Lung (tissue), 12 donors: ENCODE data around the gene AKAIN1. TPM values are rescaled to one million over a fixed set of nuclear protein-coding genes. Genes with fewer than 3 reads are reported as not detected.

Experiments used
- ATAC-seq: fragments of 200-7000 bp; cut with Tn5 transposase; one replicate; pipeline ENCODE4 v1.9.1; 2020; ENCODE audit warnings: moderate number of reproducible peaks; ENCODE audit not compliant: insufficient read depth, low FRiP score
- DNase-seq, 3 donors: peaks; one replicate each; pipeline ENCODE4 v3.0.0-alpha.2; 2013 to 2017
- H3K27ac ChIP-seq, 2 donors: one replicate each; pipeline ENCODE4 v1.5.1; 2013; ENCODE audit warnings: mild to moderate bottlenecking in 2 of 2, moderate library complexity in 2 of 2, control low read depth in 1 of 2, inconsistent platforms in 1 of 2, low read depth in 1 of 2, low read length in 1 of 2
- H3K27me3 ChIP-seq, 3 donors: one replicate each; pipeline ENCODE4 v1.5.1; 2013; ENCODE audit warnings: low read length in 2 of 3; ENCODE audit not compliant: control insufficient read depth in 3 of 3, insufficient read depth in 3 of 3
- H3K36me3 ChIP-seq, 4 donors: one replicate each; pipeline ENCODE4 v1.5.1; 2013; ENCODE audit warnings: low read length in 4 of 4, mild to moderate bottlenecking in 1 of 4, moderate library complexity in 1 of 4; ENCODE audit not compliant: control insufficient read depth in 4 of 4, insufficient read depth in 4 of 4
- H3K4me1 ChIP-seq, 5 donors: one replicate each; pipeline ENCODE4 v1.5.1; 2013; ENCODE audit warnings: low read length in 5 of 5, mild to moderate bottlenecking in 2 of 5, moderate library complexity in 1 of 5; ENCODE audit not compliant: control insufficient read depth in 5 of 5, insufficient read depth in 5 of 5
- H3K4me3 ChIP-seq: one replicate; pipeline ENCODE4 v1.5.1; 2013; ENCODE audit warnings: mild to moderate bottlenecking, control low read depth, moderate library complexity
- H3K9ac ChIP-seq, 2 donors: one replicate each; pipeline ENCODE4 v1.5.1; 2013; ENCODE audit warnings: low read length in 2 of 2, control low read depth in 1 of 2; ENCODE audit not compliant: insufficient read depth in 1 of 2
- H3K9me3 ChIP-seq, 4 donors: one replicate each; pipeline ENCODE4 v1.5.1; 2013; ENCODE audit warnings: low read length in 3 of 4, mild to moderate bottlenecking in 1 of 4, moderate library complexity in 1 of 4; ENCODE audit not compliant: control insufficient read depth in 4 of 4, insufficient read depth in 3 of 4
- WGBS, 2 donors: extraction: QIAGEN DNeasy Blood & Tissue Kit; methylation state at CpG; one replicate each; pipeline ENCODE4 v1.1.7; 2013; 5-methylcytosine and 5-hydroxymethylcytosine counted together
- polyA plus RNA-seq, 2 donors: library from polyadenylated mRNA; stranded (reverse); fragments of 200-250 nt; gene quantifications; one replicate each; pipeline ENCODE4 v1.2.1, GENCODE V29; 2013
- total RNA-seq, 2 donors: library from RNA; depleted of rRNA in 1 of 2; stranded (reverse); fragments of >200 nt in 1 of 2; gene quantifications; one replicate each; pipeline ENCODE4 v1.2.1, GENCODE V29; 2014 to 2021
- TF ChIP-seq, protein P1 (sequence below): IDR thresholded peaks from 2 replicates; pipeline ENCODE4 v1.5.1; 2012; ENCODE audit warnings: mild to moderate bottlenecking; ENCODE audit errors: control extremely low read depth, extremely low read depth
- donor health status: control.
- donor health status: control.
- donor health status: Bipolar disorder and iron deficiency.
- donor health status: healthy.
- donor health status: DM: yes; HTN: yes; CAD: no.

AKAIN1 gene
- total and polyA plus RNA-seq, 4 donors, result not detected

DNA sequence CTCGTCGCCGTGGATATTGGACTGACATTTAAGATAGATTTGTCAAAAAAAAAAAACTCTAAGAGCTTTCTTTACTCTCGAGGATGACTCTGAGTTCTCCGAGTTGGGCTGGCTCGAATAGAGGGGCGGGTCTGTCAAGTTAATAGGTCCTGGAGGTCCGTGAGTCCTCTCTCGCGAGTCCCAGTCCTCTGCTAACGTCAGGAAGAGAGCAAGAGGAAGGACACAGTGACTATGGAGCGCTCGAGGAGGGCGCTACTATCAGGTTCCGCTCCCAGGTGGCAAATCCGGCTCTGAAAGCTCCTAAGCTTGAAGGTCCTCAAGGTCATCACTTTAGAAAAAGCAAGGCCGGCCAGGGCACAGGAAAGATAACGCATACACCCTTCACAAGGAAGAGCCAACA, 404 bp upstream of the AKAIN1 start:
- H3K27me3 ChIP-seq, result peaks cover 6 to 32% (median 22%) of the 10 kb centered on the region in 3 donors
- TF ChIP-seq, protein P1, sequence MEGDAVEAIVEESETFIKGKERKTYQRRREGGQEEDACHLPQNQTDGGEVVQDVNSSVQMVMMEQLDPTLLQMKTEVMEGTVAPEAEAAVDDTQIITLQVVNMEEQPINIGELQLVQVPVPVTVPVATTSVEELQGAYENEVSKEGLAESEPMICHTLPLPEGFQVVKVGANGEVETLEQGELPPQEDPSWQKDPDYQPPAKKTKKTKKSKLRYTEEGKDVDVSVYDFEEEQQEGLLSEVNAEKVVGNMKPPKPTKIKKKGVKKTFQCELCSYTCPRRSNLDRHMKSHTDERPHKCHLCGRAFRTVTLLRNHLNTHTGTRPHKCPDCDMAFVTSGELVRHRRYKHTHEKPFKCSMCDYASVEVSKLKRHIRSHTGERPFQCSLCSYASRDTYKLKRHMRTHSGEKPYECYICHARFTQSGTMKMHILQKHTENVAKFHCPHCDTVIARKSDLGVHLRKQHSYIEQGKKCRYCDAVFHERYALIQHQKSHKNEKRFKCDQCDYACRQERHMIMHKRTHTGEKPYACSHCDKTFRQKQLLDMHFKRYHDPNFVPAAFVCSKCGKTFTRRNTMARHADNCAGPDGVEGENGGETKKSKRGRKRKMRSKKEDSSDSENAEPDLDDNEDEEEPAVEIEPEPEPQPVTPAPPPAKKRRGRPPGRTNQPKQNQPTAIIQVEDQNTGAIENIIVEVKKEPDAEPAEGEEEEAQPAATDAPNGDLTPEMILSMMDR, result no peak
- no peaks in the 10 kb centered on the region for H3K36me3 ChIP-seq
- 9% methylated on average over 18 of the region's 18 CpGs for WGBS, 2 donors
- no peak overlapping the region for H3K9ac ChIP-seq
- no peak for DNase-seq
- H3K4me1 ChIP-seq, result peaks cover 0 to 4% (median 0%) of the 10 kb centered on the region in 5 donors
- ATAC-seq, result no peak
- no peak overlapping the region for H3K27ac ChIP-seq
- H3K4me3 ChIP-seq, result no peak overlapping the region
- peaks cover 0 to 11% (median 0%) of the 10 kb centered on the region in 4 donors for H3K9me3 ChIP-seq

DNA sequence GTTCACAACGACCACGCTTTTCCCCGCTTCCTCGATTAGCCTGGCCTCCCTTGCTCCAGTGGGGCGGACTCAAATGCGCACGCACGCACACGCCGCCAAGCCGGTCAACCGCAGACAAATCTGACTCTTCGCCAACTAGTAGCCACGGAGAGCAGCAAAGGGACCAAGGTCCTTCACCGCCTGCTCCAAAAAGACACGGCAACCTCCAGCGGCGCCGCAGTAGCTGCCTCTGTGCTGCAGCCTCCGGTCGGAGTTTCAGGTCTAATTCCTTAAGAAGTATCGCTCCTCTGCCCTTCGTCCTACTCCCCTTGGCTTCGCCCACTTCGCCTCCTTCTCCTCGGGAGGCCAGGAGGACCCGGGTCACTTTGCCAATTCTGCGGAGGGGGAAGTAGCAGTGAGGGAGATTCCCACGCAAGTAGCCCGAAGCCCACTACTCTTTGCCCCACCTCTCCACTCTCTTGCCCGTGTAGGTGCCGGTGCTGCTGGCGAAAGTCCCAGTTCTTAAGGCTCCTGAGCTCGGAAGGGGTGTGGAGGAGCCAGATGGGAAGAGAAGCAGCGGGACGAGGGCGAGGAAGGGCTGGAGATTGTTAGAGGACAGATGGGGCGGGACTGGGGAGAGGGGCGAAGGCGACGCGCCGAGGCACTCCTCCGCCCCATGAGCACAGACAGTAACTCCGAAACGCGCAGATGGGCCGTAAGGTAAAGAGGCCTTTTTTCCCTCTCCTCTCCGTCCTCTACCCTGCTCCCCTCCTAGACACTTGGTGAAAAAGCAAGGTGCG, 615 bp downstream of the AKAIN1 start:
- H3K4me1 ChIP-seq, result peaks cover 0 to 4% (median 0%) of the 10 kb centered on the region in 5 donors
- H3K27ac ChIP-seq, result no peak overlapping the region
- H3K9ac ChIP-seq, result no peak overlapping the region
- no peak for ATAC-seq
- 5 to 7% methylated on average over 45 to 50 of the region's 50 CpGs for WGBS, 2 donors
- peak in 1 of 3 donors; percentile 0 for DNase-seq
- peaks cover 0 to 11% (median 0%) of the 10 kb centered on the region in 4 donors for H3K9me3 ChIP-seq
- TF ChIP-seq, protein P1, result no peak
- H3K4me3 ChIP-seq, result no peak overlapping the region
- no peaks in the 10 kb centered on the region for H3K36me3 ChIP-seq
- H3K27me3 ChIP-seq, result peaks cover 6 to 32% (median 22%) of the 10 kb centered on the region in 3 donors

DNA sequence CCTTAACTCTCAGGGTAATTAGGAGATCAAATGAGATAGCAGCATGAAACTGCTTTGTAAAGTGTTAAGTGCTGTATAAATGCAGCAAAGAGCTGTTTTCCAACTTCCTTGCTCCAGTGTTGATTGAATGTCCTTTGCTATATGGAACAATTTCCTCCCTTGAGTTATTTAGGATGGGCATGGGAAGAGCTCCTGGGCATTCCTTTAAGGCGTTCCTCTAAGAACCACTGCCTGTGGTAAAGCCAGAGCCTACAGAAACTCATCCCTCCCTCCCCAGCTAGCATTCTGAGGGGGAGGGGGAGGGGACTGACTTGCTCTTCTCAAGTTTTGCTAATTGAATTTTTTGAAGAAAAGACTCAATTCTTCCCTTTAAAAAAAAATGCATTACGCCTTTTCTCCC, 1.4 kb downstream of the AKAIN1 start:
- DNase-seq, result no peak
- Histone ChIP-seq H3K9me3 (peaks cover 0 to 11% (median 0%) of the 10 kb centered on the region in 4 donors), H3K4me1 (peaks cover 0 to 4% (median 0%) of the 10 kb centered on the region in 5 donors), H3K9ac (no peak overlapping the region), H3K4me3 (no peak overlapping the region), H3K36me3 (no peaks in the 10 kb centered on the region), H3K27ac (no peak overlapping the region), H3K27me3 (peaks cover 6 to 32% (median 22%) of the 10 kb centered on the region in 3 donors)
- WGBS, 2 donors, result 46 to 49% methylated on average over 2 of the region's 2 CpGs
- TF ChIP-seq, protein P1, result no peak
- ATAC-seq, result no peak
